GM06990 (cell line): ENCODE results near the gene IGF2R.
A peak's percentile ranks its signal among the peaks of the same experiment; 100 is the strongest.

Experiments
- DNase-seq: peaks from one replicate; pipeline ENCODE4 v3.0.0-alpha.2; 2011; ENCODE audit not compliant: insufficient read length; ENCODE audit errors: extremely low read depth
- H3K27me3 ChIP-seq: replicated peaks from 2 replicates; pipeline ENCODE4 v1.6.0; 2011; ENCODE audit warnings: low read length; ENCODE audit not compliant: control insufficient read depth, insufficient read depth
- H3K36me3 ChIP-seq: 2 replicates; pipeline ENCODE4 v1.5.1; 2011; ENCODE audit warnings: low read length; ENCODE audit not compliant: control insufficient read depth, insufficient read depth
- H3K4me3 ChIP-seq: replicated peaks from 2 replicates; pipeline ENCODE4 v1.5.1; 2011; ENCODE audit warnings: low read depth, mild to moderate bottlenecking, control low read depth, low read length
- CTCF ChIP-seq: IDR thresholded peaks from 2 replicates; pipeline ENCODE4 v1.5.1; 2011; ENCODE audit warnings: low read length, control low read depth, mild to moderate bottlenecking, inconsistent platforms; ENCODE audit not compliant: insufficient read depth, poor library complexity, severe bottlenecking

IGF2R gene

GRCh38 chr6:159978291-159979135, 9.6 kb downstream of the IGF2R start:
- peak overlapping the region; percentile 53 for H3K4me3 ChIP-seq
- H3K36me3 ChIP-seq: no peaks in the 10 kb centered on the region; the same call in 1 of the 2 replicates
- no peaks in the 10 kb centered on the region for H3K27me3 ChIP-seq
- DNase-seq: peak; percentile 57
- TF ChIP-seq CTCF: no peak

GRCh38 chr6:159979136-159979874, 10.4 kb downstream of the IGF2R start:
- peak; percentile 61 for DNase-seq
- H3K4me3 ChIP-seq: peak overlapping the region; percentile 53

GRCh38 chr6:159980474-159980873, 11.6 kb downstream of the IGF2R start:
- Histone ChIP-seq H3K27me3 (no peaks in the 10 kb centered on the region), H3K36me3 (no peaks in the 10 kb centered on the region), H3K4me3 (no peak overlapping the region)
- no peak for DNase-seq
- no peak for TF ChIP-seq CTCF

More at GRCh38 chr6:159979136-159979874, 10.4 kb downstream of the IGF2R start:
- Histone ChIP-seq H3K27me3 (no peaks in the 10 kb centered on the region), H3K36me3 (no peaks in the 10 kb centered on the region; the same call in 1 of the 2 replicates)
- no peak for TF ChIP-seq CTCF

GRCh38 chr6:159981071-159981402, 12.2 kb downstream of the IGF2R start:
- no peaks in the 10 kb centered on the region for H3K36me3 ChIP-seq
- H3K27me3 ChIP-seq: no peaks in the 10 kb centered on the region
- TF ChIP-seq CTCF: no peak
- DNase-seq: no peak
- peak overlapping the region; percentile 59 for H3K4me3 ChIP-seq

GRCh38 chr6:159981403-159982245, 12.7 kb downstream of the IGF2R start:
- H3K36me3 ChIP-seq: no peaks in the 10 kb centered on the region
- peak overlapping the region; percentile 59 for H3K4me3 ChIP-seq
- no peak for TF ChIP-seq CTCF
- no peak for DNase-seq
- H3K27me3 ChIP-seq: no peaks in the 10 kb centered on the region
